Peyer's patch (tissue), 4 donors: Measurements from ENCODE around the gene UNC93A.

Experiments used
- CTCF ChIP-seq, 6 experiments: fragments of 450-650 bp in 4 of 6; fragments of 200-600 bp in 2 of 6; sonication (generic) in 1 of 6; IDR thresholded peaks; one replicate each; pipeline ENCODE4 v1.5.1; 2017 to 2019; ENCODE audit warnings: antibody characterized with exemption in 6 of 6, mild to moderate bottlenecking in 3 of 6, moderate library complexity in 1 of 6
- POLR2A ChIP-seq, 2 donors: fragments of 450-650 bp; IDR thresholded peaks; one replicate each; pipeline ENCODE4 v1.5.1; 2017; ENCODE audit warnings: antibody characterized with exemption in 2 of 2, mild to moderate bottlenecking in 2 of 2, moderate library complexity in 2 of 2

DNA sequence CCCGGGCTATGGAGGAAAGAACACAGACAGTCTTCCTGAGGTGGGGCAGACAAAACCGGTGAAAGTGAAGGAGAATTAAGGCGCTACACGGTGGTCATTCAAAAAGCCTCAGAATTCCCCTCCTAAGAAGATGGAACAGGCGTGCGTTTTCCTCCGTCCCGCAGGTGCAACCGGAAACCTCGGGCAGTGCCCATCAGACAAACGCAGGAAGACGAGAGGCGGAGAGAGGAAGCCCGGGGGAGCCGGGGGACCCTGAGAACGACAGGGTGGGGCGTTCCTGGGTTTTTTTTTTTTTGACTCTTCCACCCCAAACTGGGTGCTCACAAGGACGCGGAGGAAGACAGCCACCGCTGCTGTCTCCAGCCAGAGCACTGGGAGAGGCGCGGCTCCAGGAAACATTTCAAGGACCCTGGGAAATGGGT lies 59.2 kb downstream of the UNC93A start:
- no peak for TF ChIP-seq CTCF (IDR thresholded peaks at IDR 0.05)
- TF ChIP-seq POLR2A (IDR thresholded peaks at IDR 0.05), result no peak
